ENCODE measurements around the gene TRAF6.
"Not testable (repeated sequence)": the region's sequence is repeated elsewhere in the genome, so short reads cannot be mapped to it uniquely, and the experiment has no call there.

Gene TRAF6
- 38.0 to 50.5 (median 45.6) reads per million in 4 donors for total RNA-seq

- peak; percentile 71 to 87 (median 83) for DNase-seq
These were observed at the start of gene TRAF6 for GRCh38 chr11:36509694-36510593. Gene TRAF6, minus strand, starts transcription at chr11:36510272. Its CDS starts 8,757 bp downstream, at chr11:36501515.

DNA sequence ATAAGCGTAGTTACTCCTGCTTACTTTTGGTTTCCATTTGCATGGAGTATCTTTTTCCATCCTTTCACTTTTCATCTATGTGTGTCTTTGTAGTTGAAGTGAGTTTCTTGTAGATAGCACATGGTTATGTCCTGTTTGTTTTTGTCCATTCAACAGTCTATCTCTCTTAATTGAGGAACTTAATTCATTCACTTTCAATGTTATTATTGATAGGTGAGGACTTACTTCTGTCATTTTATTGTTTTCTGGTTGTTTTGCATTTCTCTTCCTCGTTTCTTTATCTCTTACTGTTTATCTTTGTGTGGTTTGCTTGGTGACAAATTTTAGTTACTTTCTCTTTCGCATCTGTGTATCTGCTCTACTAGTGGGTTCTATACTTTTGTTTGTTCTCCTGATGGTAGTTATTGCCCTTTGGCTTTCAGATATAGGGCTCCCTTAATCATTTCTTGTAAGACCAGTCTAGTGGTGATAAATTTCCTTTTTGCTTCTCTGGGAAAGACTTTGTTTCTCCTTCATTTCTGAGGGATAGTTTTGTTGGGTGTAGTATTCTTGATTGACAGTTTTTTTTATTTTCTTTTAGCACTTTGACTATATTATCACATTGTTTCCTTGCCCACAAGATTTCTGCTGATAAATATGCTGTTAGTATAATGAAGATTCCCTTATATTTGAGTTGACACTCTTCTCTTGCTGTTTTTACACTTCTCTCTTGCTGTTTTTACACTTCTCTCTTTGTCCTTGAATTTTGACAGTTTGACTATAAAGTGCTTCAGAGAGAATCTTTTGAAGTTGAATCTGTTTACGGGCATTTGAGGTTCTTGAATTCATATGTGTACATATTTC lies 48.7 kb upstream of the TRAF6 start:
- DNase-seq: peak in 1 of 5 donors; percentile 55

DNA sequence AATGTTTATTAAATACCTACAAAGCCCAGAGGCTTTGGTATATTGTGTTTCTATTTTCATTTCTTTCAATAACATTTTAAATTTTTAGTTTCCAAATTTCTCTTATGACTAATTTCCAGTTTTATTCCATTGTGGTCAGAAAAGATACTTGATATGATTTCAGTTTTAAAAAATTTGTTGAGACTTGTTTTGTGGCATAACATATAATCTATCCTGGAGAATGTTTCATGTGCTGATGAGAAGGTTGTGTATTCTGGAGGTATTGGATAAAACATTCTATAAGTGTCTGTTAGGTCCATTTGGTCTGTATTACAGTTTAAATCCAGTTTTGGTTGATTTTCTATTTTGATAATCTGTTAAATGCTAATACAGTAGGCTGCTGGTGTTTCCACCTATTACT lies 47.9 kb upstream of the TRAF6 start:
- no peak for DNase-seq

DNA sequence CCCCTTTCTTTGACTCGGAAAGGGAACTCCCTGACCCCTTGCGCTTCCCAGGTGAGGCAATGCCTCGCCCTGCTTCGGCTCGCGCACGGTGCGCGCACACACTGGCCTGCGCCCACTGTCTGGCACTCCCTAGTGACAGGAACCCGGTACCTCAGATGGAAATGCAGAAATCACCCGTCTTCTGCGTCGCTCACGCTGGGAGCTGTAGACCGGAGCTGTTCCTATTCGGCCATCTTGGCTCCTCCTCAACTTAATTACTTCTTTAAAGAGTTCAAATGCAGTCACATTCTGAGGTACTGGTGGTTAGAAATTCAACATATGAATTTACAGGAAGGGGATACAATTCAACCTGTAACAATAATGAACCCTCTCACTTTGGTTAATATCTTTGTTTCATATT lies 47.3 kb upstream of the TRAF6 start:
- DNase-seq: not testable (repeated sequence)

DNA sequence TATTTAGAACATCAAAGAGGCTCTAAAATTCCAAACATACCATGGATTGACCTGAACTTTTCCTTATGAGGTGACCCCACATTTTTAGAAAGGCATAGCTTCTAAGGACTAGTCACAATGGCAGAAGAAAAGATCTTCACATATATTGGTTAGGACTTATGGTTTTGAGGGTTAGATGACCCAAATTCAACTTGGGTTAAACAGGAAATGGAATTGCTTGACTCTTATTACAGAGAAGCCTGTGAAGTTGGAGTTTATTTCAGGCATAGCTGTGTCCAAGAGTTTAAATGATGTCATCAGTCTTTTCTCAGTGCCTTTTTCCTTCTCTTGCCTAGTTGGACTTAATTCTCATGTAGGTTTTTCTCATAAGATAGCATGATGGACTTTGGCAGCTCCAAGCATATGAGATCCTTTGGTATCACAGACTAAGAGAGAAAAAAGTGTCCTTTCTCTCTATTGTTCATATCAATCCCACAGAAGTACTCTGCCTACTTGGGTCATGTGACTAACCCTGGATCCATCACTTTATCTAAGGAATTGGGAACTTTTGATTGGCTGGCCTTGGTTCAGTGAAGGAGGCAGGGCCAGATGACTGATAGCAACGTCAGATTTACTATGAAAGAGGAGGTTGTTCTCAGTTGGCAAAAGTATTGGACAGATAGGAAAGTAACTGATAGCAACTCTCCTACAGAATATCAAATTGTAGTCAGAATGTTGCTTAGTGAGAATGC lies 40.5 kb upstream of the TRAF6 start:
- DNase-seq: no peak

DNA sequence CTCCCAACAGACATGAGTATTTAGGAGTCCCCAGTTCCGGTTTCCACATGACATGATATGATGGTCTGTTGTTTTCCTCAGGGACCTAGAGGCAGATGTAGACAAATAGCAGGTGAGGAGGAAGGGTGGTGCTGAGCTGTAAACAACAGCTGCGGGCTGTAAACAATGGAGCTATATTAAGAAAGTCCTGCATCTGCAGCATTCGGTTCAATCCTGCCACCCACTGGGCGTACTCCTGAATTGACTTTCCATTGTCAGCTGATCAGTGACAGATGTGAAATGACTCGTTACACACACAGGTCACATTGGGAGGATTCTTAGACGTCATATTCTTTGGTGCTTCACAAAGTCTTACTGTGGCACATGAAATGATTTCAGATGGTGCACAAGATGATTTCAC lies 30.9 kb upstream of the TRAF6 start:
- DNase-seq: peak in 1 of 5 donors; percentile 44

DNA sequence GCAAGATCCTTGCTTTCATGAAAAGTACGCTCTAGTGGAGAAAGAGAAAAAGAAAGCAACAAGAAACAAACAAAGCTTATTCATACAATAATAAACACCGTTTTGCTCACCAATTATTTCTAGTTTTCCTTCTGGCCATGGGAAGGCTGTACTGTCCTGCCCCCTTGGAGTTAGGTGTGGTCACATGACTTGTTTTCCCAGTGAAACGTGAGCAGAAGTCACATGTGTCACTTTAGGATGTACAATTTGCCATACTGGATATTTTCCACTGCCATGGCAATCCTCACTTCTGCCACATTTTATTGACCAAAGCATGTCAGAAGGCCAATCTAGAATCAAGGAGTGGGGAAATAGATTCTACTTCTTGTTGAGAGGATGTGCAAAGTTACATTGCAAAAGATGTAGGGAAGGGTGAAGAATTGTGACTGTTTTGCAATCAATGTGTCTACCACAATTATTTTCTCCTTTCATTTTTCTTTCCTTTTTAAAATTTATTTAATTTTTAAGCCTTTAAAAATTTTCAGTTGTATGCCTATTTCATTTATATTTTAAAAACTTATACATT lies 24.3 kb upstream of the TRAF6 start:
- no peak for DNase-seq

GRCh38 chr11:36532941-36533601 lies 23.0 kb upstream of the TRAF6 start:
- DNase-seq: no peak

- no peak for DNase-seq
These were observed 20.8 kb upstream of the TRAF6 start for GRCh38 chr11:36530840-36531239.

- DNase-seq: no peak
These were observed 3.9 kb upstream of the TRAF6 start for GRCh38 chr11:36513965-36514364.

GRCh38 chr11:36512016-36512415 lies 1.9 kb upstream of the TRAF6 start:
- DNase-seq: no peak

DNA sequence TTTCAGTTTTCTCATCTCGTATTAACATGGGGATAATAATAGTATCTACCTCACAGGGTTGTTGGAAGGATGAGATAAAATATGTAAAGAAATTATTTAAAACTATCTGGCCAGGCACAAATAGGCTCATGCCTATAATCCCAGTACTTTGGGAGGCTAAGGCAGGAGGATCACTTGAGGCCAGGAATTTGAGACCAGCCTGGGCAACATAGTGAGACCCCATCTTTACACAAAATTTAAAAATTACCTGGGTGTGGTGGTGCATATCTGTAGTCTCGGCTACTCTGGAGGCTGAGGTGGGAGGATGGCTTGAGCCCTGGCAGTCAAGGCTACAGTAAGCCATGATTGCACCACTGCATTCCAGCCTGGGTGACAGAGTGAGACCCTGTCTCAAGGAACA lies 990 bp upstream of the TRAF6 start:
- not testable (repeated sequence) for DNase-seq

DNA sequence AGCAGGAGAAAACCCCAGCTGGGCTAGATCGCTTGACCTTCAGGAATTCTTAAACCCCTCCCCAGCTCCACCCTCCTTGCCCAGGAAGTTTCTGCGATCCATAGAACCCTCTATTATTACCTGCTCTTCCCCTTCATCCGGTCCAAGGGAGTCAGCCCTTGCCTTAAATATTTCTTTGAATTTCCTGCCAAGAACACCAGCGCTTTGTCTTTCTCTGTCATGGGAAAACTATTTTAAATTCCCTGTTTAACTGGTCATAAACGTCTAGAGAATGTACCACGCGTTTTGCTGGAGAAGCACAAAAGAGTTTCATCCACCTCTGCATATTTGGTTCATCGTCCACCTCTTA lies 496 bp upstream of the TRAF6 start:
- DNase-seq: no peak

DNA sequence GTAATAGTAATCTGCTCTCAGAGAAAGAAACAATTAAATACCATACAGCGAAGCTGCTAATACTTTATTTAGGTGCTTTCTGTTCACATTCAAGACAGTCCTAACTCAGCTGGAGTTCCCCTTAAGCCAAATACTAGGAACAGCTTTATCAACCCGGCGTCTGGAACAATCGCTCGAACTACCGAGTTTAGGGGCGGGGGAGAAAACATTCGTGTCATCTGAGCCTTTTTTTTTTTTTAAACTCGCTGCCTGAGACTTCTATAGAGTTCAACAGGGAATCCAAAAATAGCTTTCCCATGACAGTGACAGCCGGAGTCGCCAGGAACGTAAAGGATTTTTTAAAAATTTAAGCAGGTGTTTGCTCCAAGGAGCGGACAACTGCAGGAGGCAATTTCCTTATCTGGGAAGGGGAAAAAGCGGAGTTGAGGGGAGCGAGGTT lies 852 bp downstream of the TRAF6 start:
- peak in 4 of 5 donors; percentile 10 to 16 (median 14) for DNase-seq

GRCh38 chr11:36508743-36509142 lies 1.3 kb downstream of the TRAF6 start:
- DNase-seq: no peak

DNA sequence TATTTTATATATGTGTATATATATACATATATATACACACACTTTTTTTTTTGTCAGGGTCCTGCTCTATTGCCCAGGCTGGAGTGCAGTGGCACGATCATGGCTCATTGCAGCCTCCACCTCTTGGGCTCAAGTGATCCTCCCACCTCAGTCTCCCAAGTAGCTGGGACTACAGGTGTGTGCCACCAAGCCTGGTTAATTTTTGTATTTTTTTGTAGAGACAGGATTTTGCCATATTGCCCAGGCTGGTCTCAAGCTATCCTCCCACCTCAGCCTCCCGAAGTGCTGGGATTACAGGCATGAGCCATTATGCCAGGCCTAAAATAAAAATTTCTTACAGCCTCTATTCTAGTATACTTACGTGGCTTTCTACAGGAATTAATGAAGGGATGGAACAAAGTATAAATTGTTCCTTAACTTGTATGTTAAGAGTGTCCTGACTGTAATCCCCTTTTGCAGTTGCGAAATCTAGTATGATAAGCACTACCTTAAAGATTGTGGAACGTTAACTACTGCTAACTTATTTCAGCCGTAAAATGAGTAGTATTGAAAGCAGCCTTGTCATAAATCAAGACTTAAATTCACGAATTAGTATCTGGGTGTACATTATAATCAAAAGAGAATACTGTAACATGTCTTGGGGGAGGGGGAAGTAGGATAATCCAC lies 2.1 kb downstream of the TRAF6 start:
- no peak for DNase-seq

DNA sequence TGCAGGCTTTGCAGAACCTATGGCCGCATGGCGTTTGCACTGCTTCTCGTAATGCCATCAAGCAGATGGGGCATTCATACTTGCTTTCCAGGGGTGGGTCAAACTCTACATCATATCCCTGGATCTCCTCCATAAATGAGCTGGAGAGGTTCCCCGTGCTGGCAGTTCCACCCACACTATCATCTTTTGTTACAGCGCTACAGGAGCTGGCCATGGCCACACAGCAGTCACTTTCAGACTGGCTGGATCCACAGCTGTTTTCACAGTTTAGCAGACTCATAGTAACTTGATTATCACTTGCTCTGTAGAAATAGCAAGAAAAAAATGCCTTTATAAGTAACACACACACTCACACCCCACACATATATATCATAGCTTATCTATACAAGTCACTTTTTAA lies 8.8 kb downstream of the TRAF6 start:
- DNase-seq: no peak

DNA sequence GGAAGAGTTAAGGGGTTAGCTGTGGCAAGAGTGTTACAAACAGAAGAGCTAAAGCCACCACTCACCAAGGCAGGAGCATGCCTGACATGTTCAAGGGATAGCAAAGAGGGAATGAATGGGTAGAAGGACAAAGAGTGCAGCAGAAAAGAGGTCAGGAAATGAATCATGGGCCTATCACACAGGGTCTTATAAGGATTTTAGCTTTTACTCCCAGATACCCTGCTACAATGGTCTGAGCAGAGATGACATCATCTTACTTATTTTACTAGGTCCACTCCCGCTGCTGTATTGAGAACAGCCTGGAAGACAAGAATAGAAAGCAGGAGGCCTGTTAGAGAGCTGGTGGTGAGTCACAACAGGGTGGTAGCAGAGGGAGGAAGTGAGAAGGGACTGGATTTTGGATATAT lies 9.8 kb downstream of the TRAF6 start:
- no peak for DNase-seq

GRCh38 chr11:36499315-36499714 lies 10.8 kb downstream of the TRAF6 start:
- no peak for DNase-seq

DNA sequence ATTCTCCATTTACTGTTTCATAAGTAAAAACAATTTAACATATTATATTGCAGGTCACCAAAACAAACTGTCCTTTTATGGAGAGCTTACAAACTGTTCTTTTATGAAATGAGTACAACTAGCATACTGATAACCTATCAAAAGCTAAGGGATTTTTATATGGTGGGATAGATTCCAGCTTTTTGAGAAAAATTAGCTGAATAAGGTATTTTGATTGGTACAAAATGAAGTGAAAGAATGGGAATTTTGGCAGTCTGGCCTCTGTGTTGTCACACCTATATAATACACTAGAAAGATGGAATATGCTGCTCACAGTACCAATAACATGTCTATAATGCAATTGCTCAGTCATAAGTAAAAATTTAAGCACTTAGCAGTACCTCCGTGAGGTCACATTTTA lies 11.4 kb downstream of the TRAF6 start:
- no peak for DNase-seq

- DNase-seq: no peak
These were observed 16.7 kb downstream of the TRAF6 start for GRCh38 chr11:36493332-36493731.
